ENCODE results near the gene AP5Z1. TPM values are rescaled to one million over a fixed set of nuclear protein-coding genes. Genes with fewer than 3 reads are reported as not detected.

The AP5Z1 gene
- total RNA-seq, 1 experiment from 2014 or later, result 26.5 TPM

GRCh38 chr7:4782333-4783291 lies 7.2 kb downstream of the AP5Z1 start:
- intact Hi-C loops (cut with micrococcal nuclease), result no loop called here
- Mint-ChIP-seq H3K27me3 (ENCODE audit: insufficient read depth, unreplicated experiment) (no peaks in the 10 kb centered on the region), H3K36me3 (ENCODE audit: insufficient read depth, unreplicated experiment) (peaks cover 25% of the 10 kb centered on the region), H3K4me3 (ENCODE audit: unreplicated experiment) (no peak overlapping the region), H3K27ac (ENCODE audit: low read depth, unreplicated experiment) (no peak overlapping the region), H3K9me3 (ENCODE audit: unreplicated experiment) (no peaks in the 10 kb centered on the region), H3K4me1 (ENCODE audit: insufficient read depth, unreplicated experiment) (peaks cover 7% of the 10 kb centered on the region)
- TF ChIP-seq CTCF (IDR thresholded peaks at IDR 0.05; ENCODE audit: unreplicated experiment), result no peak
- ChIA-PET POLR2A (interaction anchor here (0.5 kb wide), 1 partner anchor 287 kb away, joined by 3 read pairs; no protein-coding TSS in a partner anchor), CTCF (interaction anchor here (0.6 to 1.0 kb wide), 2 partner anchors 14 to 1150 kb away, joined by 3 to 4 read pairs; no protein-coding TSS in a partner anchor)
- no peak for DNase-seq (ENCODE audit: unreplicated experiment)
- BruUV-seq (replicated peaks), result no TSS peak

- ChIA-PET POLR2A (no interaction called here), CTCF (interaction anchor here (0.6 kb wide), 1 partner anchor 1151 kb away, joined by 3 read pairs; no protein-coding TSS in a partner anchor)
- Mint-ChIP-seq H3K9me3 (ENCODE audit: unreplicated experiment) (no peaks in the 10 kb centered on the region), H3K27ac (ENCODE audit: low read depth, unreplicated experiment) (no peak overlapping the region), H3K4me1 (ENCODE audit: insufficient read depth, unreplicated experiment) (peaks cover 6% of the 10 kb centered on the region), H3K4me3 (ENCODE audit: unreplicated experiment) (no peak overlapping the region), H3K36me3 (ENCODE audit: insufficient read depth, unreplicated experiment) (peaks cover 29% of the 10 kb centered on the region), H3K27me3 (ENCODE audit: insufficient read depth, unreplicated experiment) (no peaks in the 10 kb centered on the region)
- no TSS peak for BruUV-seq (replicated peaks)
- no peak for DNase-seq (ENCODE audit: unreplicated experiment)
- no peak for TF ChIP-seq CTCF (IDR thresholded peaks at IDR 0.05; ENCODE audit: unreplicated experiment)
- intact Hi-C loops (cut with micrococcal nuclease), result no loop called here
These were observed 7.8 kb downstream of the AP5Z1 start for GRCh38 chr7:4783292-4783652.

- Mint-ChIP-seq H3K36me3 (ENCODE audit: insufficient read depth, unreplicated experiment) (peaks cover 29% of the 10 kb centered on the region), H3K27ac (ENCODE audit: low read depth, unreplicated experiment) (no peak overlapping the region), H3K4me1 (ENCODE audit: insufficient read depth, unreplicated experiment) (peaks cover 5% of the 10 kb centered on the region), H3K9me3 (ENCODE audit: unreplicated experiment) (no peaks in the 10 kb centered on the region), H3K4me3 (ENCODE audit: unreplicated experiment) (no peak overlapping the region), H3K27me3 (ENCODE audit: insufficient read depth, unreplicated experiment) (no peaks in the 10 kb centered on the region)
- CTCF ChIA-PET, result interaction anchor here (0.6 to 3.5 kb wide), 2 partner anchors 14 to 1152 kb away, joined by 3 to 12 read pairs; no protein-coding TSS in a partner anchor
- TF ChIP-seq CTCF (IDR thresholded peaks at IDR 0.05; ENCODE audit: unreplicated experiment), result no peak
- intact Hi-C loops (cut with micrococcal nuclease), result no loop called here
- POLR2A ChIA-PET, result no interaction called here
- BruUV-seq (replicated peaks), result no TSS peak
- DNase-seq (ENCODE audit: unreplicated experiment), result no peak
These were observed 8.4 kb downstream of the AP5Z1 start for GRCh38 chr7:4783762-4784351.

- no peak overlapping the region for H3K27ac Mint-ChIP-seq (ENCODE audit: low read depth, unreplicated experiment)
- intact Hi-C loops (cut with micrococcal nuclease), result no loop called here
- BruUV-seq (replicated peaks), result no TSS peak
- ChIA-PET CTCF (interaction anchor here (3.5 kb wide), 1 partner anchor 14 kb away, joined by 12 read pairs; no protein-coding TSS in a partner anchor), POLR2A (no interaction called here)
- H3K4me1 Mint-ChIP-seq (ENCODE audit: insufficient read depth, unreplicated experiment), result peaks cover 5% of the 10 kb centered on the region
- DNase-seq (ENCODE audit: unreplicated experiment), result no peak
- H3K36me3 Mint-ChIP-seq (ENCODE audit: insufficient read depth, unreplicated experiment), result peaks cover 29% of the 10 kb centered on the region
- no peaks in the 10 kb centered on the region for H3K9me3 Mint-ChIP-seq (ENCODE audit: unreplicated experiment)
- H3K4me3 Mint-ChIP-seq (ENCODE audit: unreplicated experiment), result no peak overlapping the region
- TF ChIP-seq CTCF (IDR thresholded peaks at IDR 0.05; ENCODE audit: unreplicated experiment), result no peak
- no peaks in the 10 kb centered on the region for H3K27me3 Mint-ChIP-seq (ENCODE audit: insufficient read depth, unreplicated experiment)
These were observed 9.4 kb downstream of the AP5Z1 start for GRCh38 chr7:4784799-4785198.

Measured in MCF 10A (cell line).